HS-27A (cell line): ENCODE measurements around the gene TCF7L1.

Experiments
- DNase-seq: peaks from one replicate; pipeline ENCODE4 v3.0.0-alpha.2; 2012; ENCODE audit warnings: low read depth, missing footprints

The TCF7L1 gene

GRCh38 chr2:85356186-85356585 lies 223.0 kb downstream of the TCF7L1 start:
- no peak for DNase-seq

GRCh38 chr2:85357736-85358135 lies 224.5 kb downstream of the TCF7L1 start:
- DNase-seq: no peak
